ENCODE results near the gene MRPS9.
A peak's percentile ranks its signal among the peaks of the same experiment; 100 is the strongest.

The MRPS9 gene

DNA sequence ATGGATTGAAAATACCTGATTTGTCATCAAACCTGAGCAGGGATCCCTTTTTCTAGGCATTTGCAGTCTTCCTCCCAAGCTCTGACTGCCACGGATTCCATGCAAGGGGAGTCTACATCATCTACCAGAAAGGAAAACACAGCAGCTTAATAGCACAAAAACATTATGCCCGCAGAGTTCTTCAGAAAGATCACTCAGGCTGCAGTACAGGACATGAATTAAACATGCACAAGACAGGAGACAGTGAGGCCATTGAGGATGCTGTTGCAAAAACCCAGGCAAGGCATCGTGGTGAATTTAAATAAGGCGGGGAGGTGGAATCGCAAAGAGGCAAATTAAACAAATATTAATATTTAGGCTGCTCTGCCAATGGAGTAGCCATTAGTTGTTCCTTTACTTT, 88.5 kb downstream of the MRPS9 start:
- DNase-seq = no peak

DNA sequence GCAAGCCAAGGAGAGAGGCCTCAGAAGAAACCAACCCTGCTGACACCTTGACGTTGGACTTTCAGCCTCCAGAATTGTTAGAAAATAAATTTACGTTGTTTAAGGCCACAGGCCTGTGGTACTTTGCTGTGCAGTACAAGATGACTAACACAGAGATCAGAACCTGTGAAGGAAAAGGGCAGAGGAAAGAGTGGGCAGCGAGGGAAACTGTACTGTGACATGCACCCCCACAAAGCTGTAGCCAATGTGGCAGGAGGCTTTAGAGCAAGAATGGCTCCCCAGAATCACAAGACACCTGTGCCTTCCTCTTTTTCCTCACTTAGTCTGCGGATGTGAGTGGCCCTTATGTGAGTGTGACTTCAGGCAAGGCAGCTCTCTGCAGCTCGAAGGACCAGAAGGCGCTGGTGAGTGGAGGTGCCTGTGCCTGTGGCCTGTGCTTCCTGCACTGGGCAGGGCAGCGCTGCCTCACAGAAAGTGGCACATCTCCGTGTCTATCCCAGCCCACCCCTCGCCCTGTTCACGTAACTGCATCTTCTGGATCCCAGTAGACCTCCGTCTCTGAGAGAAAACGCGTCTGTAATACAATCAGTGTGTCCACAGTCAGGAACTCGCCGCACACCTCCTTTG, 89.5 kb downstream of the MRPS9 start:
- DNase-seq = no peak

DNA sequence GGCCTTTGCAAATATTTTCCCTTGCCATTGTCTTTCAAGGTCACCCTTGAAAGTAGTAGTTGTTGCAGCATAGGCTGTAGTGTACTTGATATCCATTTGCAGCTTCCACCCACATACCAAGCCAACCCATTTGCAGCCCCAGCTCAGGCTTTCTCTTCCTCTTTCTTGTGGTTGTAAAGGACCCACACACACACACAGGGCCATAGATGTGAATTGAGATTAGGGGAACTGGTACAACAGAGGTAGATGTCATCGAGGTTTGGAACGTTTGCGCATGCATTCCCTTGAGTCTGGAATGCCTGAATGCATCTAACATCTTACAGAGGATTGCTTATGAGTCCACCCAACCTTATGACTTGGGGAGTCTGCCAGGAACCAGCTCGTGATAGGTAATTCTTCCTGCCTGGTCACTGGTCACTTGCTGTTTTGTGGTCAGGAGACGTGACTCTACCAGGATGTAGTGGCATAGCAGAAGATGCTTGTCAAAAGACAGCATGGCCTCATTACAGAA, 91.9 kb downstream of the MRPS9 start:
- no peak for DNase-seq

DNA sequence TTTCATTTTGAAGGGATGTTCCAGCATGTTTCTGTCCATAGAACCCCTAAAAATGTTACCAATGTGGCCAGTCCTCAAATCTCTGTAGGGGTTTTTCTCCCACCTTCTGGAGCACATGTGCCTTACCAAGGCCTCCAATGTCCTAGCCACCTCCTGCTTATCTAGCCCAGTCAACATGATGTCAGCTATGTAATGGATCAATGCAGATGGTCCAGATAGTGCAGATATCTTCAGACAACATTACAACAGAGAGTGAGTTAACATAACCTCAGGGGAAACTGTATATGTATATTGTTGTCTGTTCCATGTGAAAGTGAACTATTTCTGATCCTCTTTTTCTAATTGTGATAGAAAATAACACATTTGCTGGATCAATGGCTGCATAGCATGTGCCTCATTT, 92.7 kb downstream of the MRPS9 start:
- DNase-seq = no peak

DNA sequence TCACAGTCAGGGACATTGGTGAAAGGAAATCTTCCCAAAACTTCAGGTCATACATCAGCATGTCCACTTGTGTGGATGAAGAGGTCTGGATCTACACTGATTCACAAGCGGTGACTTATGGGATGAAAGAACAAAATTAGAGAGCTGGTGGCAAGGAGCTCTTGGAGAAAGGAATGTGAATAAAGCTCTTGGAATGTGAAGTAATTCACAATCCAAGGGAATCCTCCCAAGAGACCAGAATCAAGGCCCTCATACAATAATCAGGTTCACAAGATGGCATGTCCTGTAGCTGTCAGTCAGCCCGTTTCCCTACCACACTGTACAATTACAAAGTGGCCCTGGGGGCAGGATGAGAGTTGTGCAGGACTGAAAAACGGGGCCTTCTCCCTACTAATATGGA, 96.2 kb downstream of the MRPS9 start:
- DNase-seq = no peak

DNA sequence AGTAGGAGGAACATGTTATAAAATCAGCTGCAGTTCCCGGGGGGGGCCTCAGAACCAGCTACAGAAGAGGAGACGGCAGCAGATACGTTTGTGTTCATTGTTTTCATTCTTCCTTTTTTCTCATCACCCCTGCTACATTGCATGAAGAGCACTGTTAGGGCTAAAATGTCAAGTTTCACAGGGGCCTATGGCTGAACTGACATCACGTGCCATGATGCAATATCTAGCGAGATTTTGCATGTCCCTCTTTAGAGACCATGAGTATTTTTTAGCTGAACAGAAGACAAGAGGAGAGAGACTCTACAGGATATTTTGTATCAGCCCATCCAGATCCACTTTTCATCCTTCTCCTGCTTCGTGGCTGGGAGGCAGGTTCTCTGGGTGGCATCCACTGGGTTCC, 97.6 kb downstream of the MRPS9 start:
- no peak for DNase-seq

DNA sequence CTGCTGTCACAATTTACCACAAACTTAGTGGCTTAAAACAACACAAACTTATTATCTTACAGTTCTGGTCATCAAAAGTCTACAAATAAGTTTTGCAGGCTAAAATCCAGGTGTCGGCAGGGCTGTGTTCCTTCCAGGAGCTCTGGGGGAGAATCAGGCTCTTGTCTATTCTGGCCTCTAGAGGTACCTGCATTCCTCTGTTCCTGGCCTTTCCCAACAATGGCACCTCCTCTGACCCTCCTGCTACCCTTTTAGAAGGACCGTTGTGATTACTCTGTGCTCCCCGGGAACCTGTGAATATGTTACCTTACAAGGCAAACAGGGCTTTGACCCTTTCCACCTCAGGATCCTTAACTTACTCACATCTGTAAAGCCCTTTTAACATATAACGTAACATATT, 98.5 kb downstream of the MRPS9 start:
- no peak for DNase-seq

DNA sequence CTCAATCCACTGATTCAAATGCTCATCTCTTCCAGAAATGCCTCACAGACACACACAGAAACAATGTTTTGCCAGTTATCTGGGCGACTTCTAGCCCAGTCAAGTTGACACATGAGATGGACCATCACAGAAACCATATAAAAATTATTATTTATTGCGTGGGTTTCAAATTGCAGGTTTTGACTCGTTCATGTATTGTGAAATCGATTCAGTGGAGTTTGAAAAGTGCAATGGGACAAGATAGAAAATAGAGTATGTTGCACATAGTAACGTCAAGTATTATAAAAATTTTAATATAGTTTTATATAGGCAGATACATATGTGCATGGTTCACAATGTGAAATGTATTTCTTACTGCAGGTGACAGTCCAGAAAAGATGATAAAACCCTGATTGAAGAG, 100.8 kb downstream of the MRPS9 start:
- no peak for DNase-seq

DNA sequence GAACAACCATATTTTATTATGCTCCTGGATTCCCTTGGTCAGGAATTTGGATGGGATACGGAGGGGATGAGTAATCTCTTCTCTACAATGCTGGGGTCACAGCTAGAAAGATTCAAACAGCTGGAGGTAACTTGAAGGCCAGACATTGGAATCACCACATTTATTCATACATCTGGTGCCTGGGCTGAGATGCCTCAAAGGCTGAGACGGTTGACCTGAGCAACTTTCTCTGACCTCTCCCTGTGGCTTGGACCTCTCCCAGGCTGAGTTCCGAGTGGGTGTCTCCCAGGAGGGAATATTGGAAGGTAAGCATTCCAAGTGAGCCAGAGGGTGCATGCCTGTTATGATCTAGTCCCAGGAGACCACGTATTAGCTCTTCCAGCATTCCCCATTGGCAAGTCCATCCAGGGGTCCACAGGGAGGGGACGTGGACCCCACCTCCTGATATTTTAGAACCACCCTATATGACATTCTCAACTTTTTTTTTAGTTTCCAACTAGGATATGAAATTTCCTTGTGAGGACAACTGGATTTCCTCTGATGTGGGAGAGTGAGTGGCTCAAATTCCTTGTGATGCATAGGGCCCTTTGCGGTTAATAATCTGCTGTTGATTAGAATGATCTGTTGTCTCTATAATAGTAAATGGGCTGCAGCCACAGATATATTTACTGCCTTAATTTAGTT, 101.8 kb downstream of the MRPS9 start:
- DNase-seq = no peak

DNA sequence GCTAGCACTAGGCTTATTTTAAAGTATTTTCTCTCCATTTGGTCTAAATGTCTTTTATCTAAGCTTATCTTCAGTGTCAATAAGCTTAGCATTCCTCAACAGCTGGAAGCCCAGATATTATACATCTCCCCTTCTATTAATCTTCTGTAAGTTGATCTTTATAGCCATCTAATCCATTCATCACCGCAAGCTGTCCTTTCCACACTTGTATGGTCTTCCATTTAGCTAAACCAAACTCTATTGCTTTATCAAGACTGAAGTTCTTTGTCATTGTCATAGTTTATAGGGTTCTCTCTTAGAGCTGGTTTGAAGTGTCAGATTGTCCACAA, 102.3 kb downstream of the MRPS9 start:
- DNase-seq = no peak

DNA sequence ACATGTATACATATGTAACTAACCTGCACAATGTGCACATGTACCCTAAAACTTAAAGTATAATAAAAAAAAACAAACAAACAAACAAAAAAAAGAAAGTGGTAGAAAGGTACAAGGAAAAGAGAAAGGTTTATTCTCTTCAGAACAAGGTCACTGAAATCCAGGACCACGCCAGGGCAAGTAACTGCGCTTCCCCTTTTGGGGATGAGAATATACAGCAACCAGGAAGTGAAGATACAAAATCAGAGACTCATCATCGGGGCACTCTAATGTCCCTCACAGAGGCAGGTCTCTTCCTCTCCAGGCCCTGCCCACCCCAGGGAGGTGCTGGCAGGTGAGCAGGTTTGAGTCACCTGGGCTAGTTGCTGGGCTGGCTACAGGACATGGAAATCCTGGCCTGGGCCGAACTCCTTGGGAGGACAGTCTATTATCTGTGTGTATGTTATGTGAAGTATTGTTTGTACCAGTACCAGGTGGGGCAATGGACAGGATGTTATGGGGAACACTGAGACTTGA, 103.3 kb downstream of the MRPS9 start:
- no peak for DNase-seq

DNA sequence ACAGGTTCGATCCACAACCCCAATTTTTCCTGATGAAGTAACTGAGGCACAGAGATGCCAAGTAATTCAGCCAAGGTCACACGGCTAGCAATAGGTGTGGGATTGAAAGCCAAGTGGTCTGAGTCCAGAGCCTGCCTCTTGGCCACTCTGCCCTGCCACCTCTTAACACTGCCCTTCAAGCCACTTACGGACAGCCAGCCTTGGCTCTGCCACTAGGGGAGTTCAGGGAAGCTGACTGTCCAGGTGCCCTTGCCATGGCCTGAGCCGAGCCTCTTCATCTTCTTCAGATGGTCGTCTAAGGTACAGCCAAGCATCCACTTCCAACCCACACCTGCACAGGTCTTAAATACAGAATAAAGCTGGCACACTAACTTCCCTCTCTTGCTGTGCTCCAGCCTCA, 104.4 kb downstream of the MRPS9 start:
- no peak for DNase-seq

DNA sequence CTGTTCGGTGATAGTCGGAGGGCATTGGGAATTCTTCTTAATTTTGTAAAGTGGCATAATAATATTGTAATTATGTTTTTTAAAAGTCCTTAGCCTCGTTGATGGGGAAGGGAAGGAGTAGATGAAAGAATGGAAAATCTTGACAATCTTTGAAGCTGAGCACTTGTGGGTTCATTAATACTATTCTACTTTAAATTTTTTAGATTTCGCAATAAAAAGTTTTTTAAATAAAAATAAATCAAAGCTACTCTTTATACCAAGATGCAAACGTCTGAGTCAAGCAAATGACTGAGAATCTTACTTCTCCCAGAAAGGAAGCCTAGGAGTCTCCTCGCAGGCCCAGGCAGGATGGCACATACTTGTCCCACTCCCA, 105.2 kb downstream of the MRPS9 start:
- no peak for DNase-seq

DNA sequence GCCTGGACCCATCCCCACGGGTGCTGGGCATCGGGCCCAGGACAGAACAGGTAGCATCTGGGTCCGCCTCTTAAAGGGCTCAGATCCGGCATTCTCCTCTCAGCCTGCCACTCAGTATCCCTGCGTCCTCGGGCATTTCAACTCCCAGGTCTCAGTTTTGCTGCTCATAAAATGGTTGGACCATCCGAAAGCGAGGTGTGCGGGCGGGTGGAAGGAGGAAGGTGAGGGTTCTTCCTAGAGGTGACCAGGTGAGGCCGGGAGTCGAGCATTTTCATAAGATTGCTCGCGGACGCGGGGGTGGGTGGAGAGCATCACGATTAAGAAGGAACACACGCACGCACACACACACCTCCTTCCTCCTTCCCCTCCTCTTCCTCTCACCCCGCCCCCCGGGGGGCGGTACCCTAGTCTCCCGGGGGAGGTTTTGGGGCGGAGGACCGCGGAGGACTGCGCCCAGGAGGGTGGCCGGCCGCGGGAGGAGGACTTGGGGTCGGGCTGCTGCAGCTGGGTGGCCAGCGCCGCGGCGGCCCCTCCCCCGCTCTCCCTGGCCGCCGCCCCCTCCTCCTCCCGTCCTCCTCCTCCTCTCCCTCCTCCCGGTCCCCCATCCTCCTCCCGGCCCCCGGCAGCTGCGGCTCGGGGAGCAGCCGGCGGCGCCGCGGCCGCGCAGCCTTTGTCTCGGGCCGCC, 105.7 kb downstream of the MRPS9 start:
- DNase-seq = peak; percentile 42

DNA sequence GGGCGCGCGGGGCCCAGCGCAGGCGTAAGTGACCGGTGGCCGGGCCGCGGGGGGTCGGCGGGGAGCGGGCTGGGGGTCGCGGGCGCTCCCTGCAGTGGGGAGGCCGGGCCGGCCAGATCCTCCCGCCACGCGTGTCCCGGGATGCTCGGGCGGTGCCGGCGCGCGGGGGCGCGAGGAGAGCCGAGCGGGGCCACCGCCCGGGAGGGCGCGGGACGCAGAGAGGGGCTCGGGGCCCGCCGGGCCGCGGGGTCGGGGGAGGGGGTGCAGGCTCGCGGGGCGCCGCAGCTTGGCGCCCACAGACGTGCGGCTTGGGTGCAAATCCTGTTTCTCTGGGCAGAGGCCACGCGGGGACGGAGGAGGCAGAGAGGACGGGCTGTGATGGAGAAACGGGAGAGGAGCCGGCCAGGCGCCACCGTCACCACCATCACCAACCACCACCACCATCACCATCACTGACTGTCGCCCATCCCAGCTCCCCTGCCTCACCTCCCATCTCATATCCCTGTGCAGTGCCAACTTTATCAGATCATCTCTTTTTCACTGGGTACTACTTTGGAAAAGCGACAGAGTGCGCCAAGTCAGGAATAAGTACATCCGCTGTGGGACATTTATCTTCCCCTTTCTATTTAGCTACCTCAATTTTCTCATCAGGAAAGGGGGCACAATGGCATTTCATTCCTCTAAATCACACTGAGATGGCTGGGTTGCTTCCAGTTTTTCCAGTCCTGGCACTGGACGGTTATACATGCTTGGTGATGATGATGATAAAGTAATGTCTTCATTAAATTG, 106.5 kb downstream of the MRPS9 start:
- no peak for DNase-seq

DNA sequence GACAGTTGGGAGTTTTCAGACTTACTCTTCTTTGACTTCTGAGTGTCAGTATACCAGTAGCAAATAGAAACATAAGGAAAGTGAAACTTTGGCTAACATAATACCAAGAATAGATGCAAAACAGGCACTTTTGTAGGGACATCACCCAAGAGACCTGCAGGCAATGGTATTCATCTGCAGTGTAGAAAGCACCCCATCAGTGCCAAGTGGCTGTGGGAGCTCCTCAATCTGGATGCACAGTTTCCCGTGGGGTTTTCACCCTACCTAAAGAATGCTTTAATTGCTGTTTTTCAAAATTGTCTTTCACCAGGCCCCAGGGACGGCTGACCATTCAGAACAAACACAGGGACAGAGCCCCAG, 107.1 kb downstream of the MRPS9 start:
- no peak for DNase-seq

DNA sequence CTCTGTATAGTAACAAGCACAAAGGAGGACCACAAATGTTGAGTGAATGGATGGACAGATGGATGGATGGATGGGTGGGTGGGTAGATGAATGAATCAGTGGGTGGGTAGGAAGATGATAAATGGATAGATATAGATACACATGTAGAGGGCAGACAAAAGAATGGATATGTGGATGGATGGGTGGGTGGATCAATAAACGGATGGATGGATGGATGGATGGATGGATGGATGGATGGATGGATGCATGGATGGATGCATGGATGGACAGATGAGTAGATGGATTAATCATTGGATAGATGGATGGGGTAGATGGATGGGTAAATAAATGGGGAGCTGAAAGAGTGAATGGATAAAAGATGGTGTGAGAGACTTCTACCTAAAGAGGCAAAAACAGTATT, 111.4 kb downstream of the MRPS9 start:
- DNase-seq = no peak

All from CD4-positive, alpha-beta T cell treated with Interleukin-17A for 4 hours (primary cell).